WTC11 (cell line): ENCODE results near the gene CDH18. TPM values are rescaled to one million over a fixed set of nuclear protein-coding genes. Genes with fewer than 3 reads are reported as not detected.

Experiments
- ATAC-seq: fragments of 200-7000 bp; cut with Tn5 transposase; 2 replicates; pipeline ENCODE4 v1.10.0; 2021; ENCODE audit warnings: mild to moderate bottlenecking, moderate library complexity
- CTCF ChIA-PET: fragments of 300-600 bp; sonication (Branson Sonifier 250); formaldehyde crosslinking; loops from one replicate; lab custom pipeline; 2021; ENCODE audit warnings: antibody characterized with exemption; lab: Charles Lee
- POLR2A ChIA-PET: fragments of 350-600 bp; sonication (Branson Sonifier 250); formaldehyde crosslinking; loops from one replicate; lab custom pipeline; 2021; ENCODE audit warnings: antibody characterized with exemption; lab: Charles Lee
- DNase-seq: peaks from one replicate; pipeline ENCODE4 v3.0.0; 2021; ENCODE audit warnings: low spot score
- H3K27ac Mint-ChIP-seq: 2 replicates; pipeline ENCODE4 v1.8.0; 2021; ENCODE audit warnings: mixed read lengths
- H3K27me3 Mint-ChIP-seq: 2 replicates; pipeline ENCODE4 v1.8.0; 2021; ENCODE audit warnings: low read depth, mild to moderate bottlenecking, moderate library complexity, mixed read lengths
- H3K36me3 Mint-ChIP-seq: 2 replicates; pipeline ENCODE4 v1.8.0; 2021; ENCODE audit warnings: mixed read lengths
- H3K4me1 Mint-ChIP-seq: 2 replicates; pipeline ENCODE4 v1.8.0; 2022; ENCODE audit warnings: mixed read lengths
- H3K4me3 Mint-ChIP-seq: 2 replicates; pipeline ENCODE4 v1.8.0; 2021; ENCODE audit warnings: mild to moderate bottlenecking, moderate library complexity, mixed read lengths
- H3K9me3 Mint-ChIP-seq: 2 replicates; pipeline ENCODE4 v1.8.0; 2021; ENCODE audit warnings: mixed read lengths
- ATF1 ChIP-seq: sonication (generic); formaldehyde crosslinking; IDR thresholded peaks from 2 replicates; pipeline ENCODE4 v1.8.1; 2023; ENCODE audit warnings: mild to moderate bottlenecking, moderate library complexity, missing genetic modification reagents
- ATF6 ChIP-seq: sonication (generic); formaldehyde crosslinking; IDR thresholded peaks from 2 replicates; pipeline ENCODE4 v1.8.1; 2023; ENCODE audit warnings: mild to moderate bottlenecking, missing genetic modification reagents
- CDX4 ChIP-seq: fragments of 250-450 bp; sonication (Bioruptor Pico); IDR thresholded peaks from 2 replicates; pipeline ENCODE4 v1.9.0; 2021; ENCODE audit warnings: moderate library complexity, mild to moderate bottlenecking, inconsistent platforms, borderline replicate concordance
- E2F5 ChIP-seq: sonication (generic); formaldehyde crosslinking; IDR thresholded peaks from 2 replicates; pipeline ENCODE4 v1.8.1; 2022; ENCODE audit warnings: mild to moderate bottlenecking, moderate library complexity, missing genetic modification reagents
- EMX1 ChIP-seq: fragments of 250-450 bp; sonication (Bioruptor Pico); IDR thresholded peaks from 2 replicates; pipeline ENCODE4 v1.8.0; 2021; ENCODE audit warnings: mild to moderate bottlenecking
- FOXJ3 ChIP-seq: sonication (generic); formaldehyde crosslinking; IDR thresholded peaks from 2 replicates; pipeline ENCODE4 v1.9.0; 2021; ENCODE audit warnings: missing genetic modification reagents, mild to moderate bottlenecking, borderline replicate concordance
- IRF1 ChIP-seq: sonication (generic); formaldehyde crosslinking; IDR thresholded peaks from 2 replicates; pipeline ENCODE4 v1.8.0; 2023; ENCODE audit warnings: missing genetic modification reagents
- IRF2 ChIP-seq: sonication (generic); formaldehyde crosslinking; IDR thresholded peaks from 2 replicates; pipeline ENCODE4 v1.8.0; 2022; ENCODE audit warnings: low read depth, missing genetic modification reagents, borderline replicate concordance
- JAZF1 ChIP-seq: fragments of 250-450 bp; sonication (Bioruptor Pico); IDR thresholded peaks from 2 replicates; pipeline ENCODE4 v1.9.0; 2021; ENCODE audit warnings: moderate library complexity, mild to moderate bottlenecking, inconsistent platforms
- JUN ChIP-seq: sonication (generic); formaldehyde crosslinking; IDR thresholded peaks from 2 replicates; pipeline ENCODE4 v1.8.0; 2023; ENCODE audit warnings: mild to moderate bottlenecking, missing genetic modification reagents
- MXD4 ChIP-seq: fragments of 250-450 bp; sonication (Bioruptor Pico); IDR thresholded peaks from 2 replicates; pipeline ENCODE4 v1.8.0; 2021; ENCODE audit warnings: mild to moderate bottlenecking, moderate library complexity, borderline replicate concordance
- NFE2L1 ChIP-seq: sonication (generic); formaldehyde crosslinking; IDR thresholded peaks from 2 replicates; pipeline ENCODE4 v1.8.1; 2023; ENCODE audit warnings: missing genetic modification reagents
- NR2C2 ChIP-seq: sonication (generic); formaldehyde crosslinking; IDR thresholded peaks from 2 replicates; pipeline ENCODE4 v1.8.0; 2022; ENCODE audit warnings: mild to moderate bottlenecking, missing genetic modification reagents
- NR3C1 ChIP-seq: sonication (generic); formaldehyde crosslinking; conservative IDR thresholded peaks from 2 replicates; pipeline ENCODE4 v1.8.1; 2023; ENCODE audit warnings: low read depth, mild to moderate bottlenecking, missing genetic modification reagents
- OVOL2 ChIP-seq: fragments of 250-450 bp; sonication (Bioruptor Pico); IDR thresholded peaks from 2 replicates; pipeline ENCODE4 v1.9.0; 2021; ENCODE audit warnings: mild to moderate bottlenecking, borderline replicate concordance
- RORB ChIP-seq: fragments of 250-450 bp; sonication (Bioruptor Pico); IDR thresholded peaks from 2 replicates; pipeline ENCODE4 v1.9.0; 2021; ENCODE audit warnings: mild to moderate bottlenecking
- SMAD4 ChIP-seq: sonication (generic); formaldehyde crosslinking; IDR thresholded peaks from 2 replicates; pipeline ENCODE4 v1.8.0; 2022; ENCODE audit warnings: mild to moderate bottlenecking, missing genetic modification reagents
- SOX15 ChIP-seq: fragments of 250-450 bp; sonication (Bioruptor Pico); IDR thresholded peaks from 2 replicates; pipeline ENCODE4 v1.9.0; 2021; ENCODE audit warnings: mild to moderate bottlenecking
- ZNF121 ChIP-seq: sonication (generic); formaldehyde crosslinking; IDR thresholded peaks from 2 replicates; pipeline ENCODE4 v1.8.0; 2023; ENCODE audit warnings: missing genetic modification reagents
- ZNF138 ChIP-seq: sonication (generic); formaldehyde crosslinking; conservative IDR thresholded peaks from 2 replicates; pipeline ENCODE4 v1.8.1; 2022; ENCODE audit warnings: mild to moderate bottlenecking, moderate library complexity, missing genetic modification reagents
- ZNF232 ChIP-seq: sonication (generic); formaldehyde crosslinking; IDR thresholded peaks from 2 replicates; pipeline ENCODE4 v1.8.0; 2022; ENCODE audit warnings: mild to moderate bottlenecking, missing genetic modification reagents
- ZNF512 ChIP-seq: sonication (generic); formaldehyde crosslinking; IDR thresholded peaks from 2 replicates; pipeline ENCODE4 v1.8.1; 2022; ENCODE audit warnings: missing genetic modification reagents, borderline replicate concordance
- ZNF671 ChIP-seq: fragments of 250-450 bp; sonication (Bioruptor Pico); IDR thresholded peaks from 2 replicates; pipeline ENCODE4 v1.8.0; 2021; ENCODE audit warnings: mild to moderate bottlenecking
- total RNA-seq: library from RNA; stranded (reverse); gene quantifications from 3 replicates; pipeline ENCODE4 v1.2.3, GENCODE V29; 2021
- TF ChIP-seq, protein P1 (sequence below): sonication (generic); formaldehyde crosslinking; IDR thresholded peaks from 2 replicates; pipeline ENCODE4 v1.8.0; 2023; ENCODE audit warnings: mild to moderate bottlenecking, missing genetic modification reagents
- TF ChIP-seq, protein P2 (sequence below): fragments of 250-450 bp; sonication (Bioruptor Pico); IDR thresholded peaks from 2 replicates; pipeline ENCODE4 v1.8.0; 2021; ENCODE audit warnings: mild to moderate bottlenecking

CDH18 gene
- total RNA-seq, 1 experiment from 2014 or later, result 0.24 TPM

DNA sequence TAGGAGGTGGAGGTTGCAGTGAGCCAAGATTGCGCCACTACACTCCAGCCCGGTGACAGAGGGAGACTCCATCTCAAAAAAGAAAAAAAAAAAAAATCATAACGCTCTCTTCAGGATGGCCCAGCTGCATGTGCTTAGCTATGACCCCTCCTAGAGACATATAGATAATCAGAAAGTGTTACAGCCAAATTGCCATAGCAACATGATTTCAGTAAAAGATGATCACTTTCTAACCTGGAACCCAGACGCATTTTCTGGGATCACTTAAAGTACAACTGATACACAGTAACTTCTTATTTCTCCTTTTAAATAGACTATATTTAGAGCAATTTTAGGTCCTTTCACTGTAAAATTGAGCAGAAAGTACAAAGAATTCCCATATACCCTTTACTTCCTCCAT, 372.9 kb downstream of the CDH18 start:
- no peak overlapping the region for H3K4me3 Mint-ChIP-seq
- H3K27me3 Mint-ChIP-seq, result no peaks in the 10 kb centered on the region
- no peak for TF ChIP-seq OVOL2 (CRISPR knock-in tag)
- no peak for TF ChIP-seq ATF1
- TF ChIP-seq ZNF121, result no peak
- TF ChIP-seq FOXJ3 (CRISPR knock-in tag), result no peak
- TF ChIP-seq JUN (CRISPR knock-in tag), result no peak
- TF ChIP-seq SMAD4 (CRISPR knock-in tag), result no peak
- no peak for TF ChIP-seq NR2C2 (CRISPR knock-in tag)
- TF ChIP-seq NR3C1 (CRISPR knock-in tag), result no peak
- no peak for TF ChIP-seq IRF2 (CRISPR knock-in tag)
- no peak for TF ChIP-seq JAZF1 (CRISPR knock-in tag)
- TF ChIP-seq MXD4, result no peak
- TF ChIP-seq EMX1 (CRISPR knock-in tag), result no peak
- no peak for TF ChIP-seq ZNF138 (CRISPR knock-in tag)
- H3K36me3 Mint-ChIP-seq, result no peaks in the 10 kb centered on the region
- DNase-seq, result no peak
- ChIA-PET POLR2A (no interaction called here), CTCF (no interaction called here)
- H3K9me3 Mint-ChIP-seq, result no peaks in the 10 kb centered on the region
- no peak overlapping the region for H3K27ac Mint-ChIP-seq
- no peaks in the 10 kb centered on the region for H3K4me1 Mint-ChIP-seq
- no peak for ATAC-seq

- Mint-ChIP-seq H3K9me3 (no peaks in the 10 kb centered on the region), H3K4me1 (no peaks in the 10 kb centered on the region), H3K36me3 (no peaks in the 10 kb centered on the region), H3K4me3 (no peak overlapping the region), H3K27ac (no peak overlapping the region), H3K27me3 (no peaks in the 10 kb centered on the region)
- TF ChIP-seq ATF6 (CRISPR knock-in tag) (no peak), ZNF671 (no peak)
- DNase-seq (no peak), ATAC-seq (no peak)
- ChIA-PET POLR2A (no interaction called here), CTCF (interaction anchor here (1.0 to 1.5 kb wide), 5 partner anchors 16 to 771 kb away, joined by 3 to 5 read pairs (median 3); no protein-coding TSS in a partner anchor)
Observed at GRCh38 chr5:19608444-19609002, 379.5 kb downstream of the CDH18 start.

DNA sequence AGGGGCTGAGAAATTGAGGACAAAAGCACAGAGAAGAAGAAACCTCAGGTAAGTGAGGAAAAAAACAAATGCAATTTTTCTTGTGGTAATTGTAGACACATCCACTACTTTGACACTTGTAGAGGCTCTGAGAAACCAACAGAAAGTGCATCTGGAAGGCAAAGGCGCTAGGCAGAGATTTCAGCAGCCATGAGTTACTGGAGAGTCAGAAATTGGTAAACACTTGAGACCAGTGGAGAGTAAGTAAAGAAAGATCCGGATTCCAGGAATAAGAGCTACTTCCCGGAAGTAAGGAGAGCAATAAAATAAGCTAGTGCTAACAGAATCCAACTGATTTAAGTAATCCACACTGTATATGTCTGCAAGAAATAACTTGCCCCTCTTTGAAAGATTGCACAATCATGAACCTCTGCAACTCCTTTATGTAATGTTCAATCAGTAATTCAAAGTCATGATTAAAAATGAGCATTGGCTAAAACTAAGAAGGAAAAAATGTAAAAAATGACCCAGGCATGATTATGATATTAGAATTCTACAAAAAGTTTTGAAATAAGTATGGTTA, 382.1 kb downstream of the CDH18 start:
- DNase-seq, result no peak
- Mint-ChIP-seq H3K27ac (no peak overlapping the region), H3K9me3 (peaks cover 14% of the 10 kb centered on the region), H3K4me1 (no peaks in the 10 kb centered on the region), H3K36me3 (peaks cover 7% of the 10 kb centered on the region), H3K27me3 (no peaks in the 10 kb centered on the region), H3K4me3 (no peak overlapping the region)
- POLR2A ChIA-PET, result no interaction called here
- no peak for ATAC-seq
- CTCF ChIA-PET, result no interaction called here
- TF ChIP-seq ZNF232 (CRISPR knock-in tag) (no peak), ZNF512 (CRISPR knock-in tag) (no peak), SOX15 (CRISPR knock-in tag) (no peak), CDX4 (CRISPR knock-in tag) (no peak), NFE2L1 (CRISPR knock-in tag) (no peak), RORB (CRISPR knock-in tag) (no peak), IRF1 (CRISPR knock-in tag) (no peak), E2F5 (CRISPR knock-in tag) (no peak)
- TF ChIP-seq, protein P1, sequence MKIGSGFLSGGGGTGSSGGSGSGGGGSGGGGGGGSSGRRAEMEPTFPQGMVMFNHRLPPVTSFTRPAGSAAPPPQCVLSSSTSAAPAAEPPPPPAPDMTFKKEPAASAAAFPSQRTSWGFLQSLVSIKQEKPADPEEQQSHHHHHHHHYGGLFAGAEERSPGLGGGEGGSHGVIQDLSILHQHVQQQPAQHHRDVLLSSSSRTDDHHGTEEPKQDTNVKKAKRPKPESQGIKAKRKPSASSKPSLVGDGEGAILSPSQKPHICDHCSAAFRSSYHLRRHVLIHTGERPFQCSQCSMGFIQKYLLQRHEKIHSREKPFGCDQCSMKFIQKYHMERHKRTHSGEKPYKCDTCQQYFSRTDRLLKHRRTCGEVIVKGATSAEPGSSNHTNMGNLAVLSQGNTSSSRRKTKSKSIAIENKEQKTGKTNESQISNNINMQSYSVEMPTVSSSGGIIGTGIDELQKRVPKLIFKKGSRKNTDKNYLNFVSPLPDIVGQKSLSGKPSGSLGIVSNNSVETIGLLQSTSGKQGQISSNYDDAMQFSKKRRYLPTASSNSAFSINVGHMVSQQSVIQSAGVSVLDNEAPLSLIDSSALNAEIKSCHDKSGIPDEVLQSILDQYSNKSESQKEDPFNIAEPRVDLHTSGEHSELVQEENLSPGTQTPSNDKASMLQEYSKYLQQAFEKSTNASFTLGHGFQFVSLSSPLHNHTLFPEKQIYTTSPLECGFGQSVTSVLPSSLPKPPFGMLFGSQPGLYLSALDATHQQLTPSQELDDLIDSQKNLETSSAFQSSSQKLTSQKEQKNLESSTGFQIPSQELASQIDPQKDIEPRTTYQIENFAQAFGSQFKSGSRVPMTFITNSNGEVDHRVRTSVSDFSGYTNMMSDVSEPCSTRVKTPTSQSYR (CRISPR knock-in tag), result no peak
- TF ChIP-seq, protein P2, sequence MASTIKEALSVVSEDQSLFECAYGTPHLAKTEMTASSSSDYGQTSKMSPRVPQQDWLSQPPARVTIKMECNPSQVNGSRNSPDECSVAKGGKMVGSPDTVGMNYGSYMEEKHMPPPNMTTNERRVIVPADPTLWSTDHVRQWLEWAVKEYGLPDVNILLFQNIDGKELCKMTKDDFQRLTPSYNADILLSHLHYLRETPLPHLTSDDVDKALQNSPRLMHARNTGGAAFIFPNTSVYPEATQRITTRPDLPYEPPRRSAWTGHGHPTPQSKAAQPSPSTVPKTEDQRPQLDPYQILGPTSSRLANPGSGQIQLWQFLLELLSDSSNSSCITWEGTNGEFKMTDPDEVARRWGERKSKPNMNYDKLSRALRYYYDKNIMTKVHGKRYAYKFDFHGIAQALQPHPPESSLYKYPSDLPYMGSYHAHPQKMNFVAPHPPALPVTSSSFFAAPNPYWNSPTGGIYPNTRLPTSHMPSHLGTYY (CRISPR knock-in tag), result no peak
